ENCODE data around the gene SLC36A3. TPM values are rescaled to one million over a fixed set of nuclear protein-coding genes. Genes with fewer than 3 reads are reported as not detected.
"Not testable (repeated sequence)": the region's sequence is repeated elsewhere in the genome, so short reads cannot be mapped to it uniquely, and the experiment has no call there.

SLC36A3 gene
- total RNA-seq, 1 donor from 2014 or later = not detected

DNA sequence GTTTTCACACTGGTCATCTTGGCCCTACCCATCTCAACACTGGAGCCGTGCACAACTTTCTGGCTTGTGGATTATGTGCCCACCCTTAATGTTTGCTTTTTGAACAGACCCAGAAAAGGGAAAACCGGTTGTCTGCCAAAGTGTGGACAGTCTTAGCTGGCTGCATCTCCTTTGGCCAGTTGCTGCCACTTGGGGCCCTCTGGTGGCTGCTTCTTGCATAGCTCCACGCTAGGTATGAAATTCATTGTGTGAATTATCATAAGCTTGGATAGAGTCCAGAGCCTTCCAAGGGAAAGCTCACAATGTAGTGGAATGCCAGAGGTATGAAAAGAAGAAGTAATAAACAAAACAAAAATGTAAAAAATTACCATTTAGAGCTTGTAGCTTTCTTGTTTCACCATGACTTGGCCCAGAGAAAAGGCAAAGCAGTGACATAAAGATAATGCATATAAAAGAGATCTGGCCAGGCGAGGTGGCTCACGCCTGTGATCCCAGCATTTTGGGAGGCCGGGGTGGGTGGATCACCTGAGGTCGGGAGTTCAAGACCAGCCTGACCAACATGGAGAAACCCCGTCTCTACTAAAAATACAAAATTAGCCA lies 12.5 kb upstream of the SLC36A3 start:
- H3K36me3 ChIP-seq = no peaks in the 10 kb centered on the region
- H3K4me3 ChIP-seq = no peak overlapping the region
- no peak overlapping the region for H3K27ac ChIP-seq
- intact Hi-C loops (cut with DNase I) = no loop called here
- DNase-seq (ENCODE audit: low spot score in 2 of 2) = peak in 1 of 2 donors; percentile 73
- no peaks in the 10 kb centered on the region for H3K27me3 ChIP-seq
- no peaks in the 10 kb centered on the region for H3K9me3 ChIP-seq
- H3K4me1 ChIP-seq = no peaks in the 10 kb centered on the region
- TF ChIP-seq, protein P1, sequence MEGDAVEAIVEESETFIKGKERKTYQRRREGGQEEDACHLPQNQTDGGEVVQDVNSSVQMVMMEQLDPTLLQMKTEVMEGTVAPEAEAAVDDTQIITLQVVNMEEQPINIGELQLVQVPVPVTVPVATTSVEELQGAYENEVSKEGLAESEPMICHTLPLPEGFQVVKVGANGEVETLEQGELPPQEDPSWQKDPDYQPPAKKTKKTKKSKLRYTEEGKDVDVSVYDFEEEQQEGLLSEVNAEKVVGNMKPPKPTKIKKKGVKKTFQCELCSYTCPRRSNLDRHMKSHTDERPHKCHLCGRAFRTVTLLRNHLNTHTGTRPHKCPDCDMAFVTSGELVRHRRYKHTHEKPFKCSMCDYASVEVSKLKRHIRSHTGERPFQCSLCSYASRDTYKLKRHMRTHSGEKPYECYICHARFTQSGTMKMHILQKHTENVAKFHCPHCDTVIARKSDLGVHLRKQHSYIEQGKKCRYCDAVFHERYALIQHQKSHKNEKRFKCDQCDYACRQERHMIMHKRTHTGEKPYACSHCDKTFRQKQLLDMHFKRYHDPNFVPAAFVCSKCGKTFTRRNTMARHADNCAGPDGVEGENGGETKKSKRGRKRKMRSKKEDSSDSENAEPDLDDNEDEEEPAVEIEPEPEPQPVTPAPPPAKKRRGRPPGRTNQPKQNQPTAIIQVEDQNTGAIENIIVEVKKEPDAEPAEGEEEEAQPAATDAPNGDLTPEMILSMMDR (IDR thresholded peaks at IDR 0.05) = peak; percentile 43 to 71 (median 60)

DNA sequence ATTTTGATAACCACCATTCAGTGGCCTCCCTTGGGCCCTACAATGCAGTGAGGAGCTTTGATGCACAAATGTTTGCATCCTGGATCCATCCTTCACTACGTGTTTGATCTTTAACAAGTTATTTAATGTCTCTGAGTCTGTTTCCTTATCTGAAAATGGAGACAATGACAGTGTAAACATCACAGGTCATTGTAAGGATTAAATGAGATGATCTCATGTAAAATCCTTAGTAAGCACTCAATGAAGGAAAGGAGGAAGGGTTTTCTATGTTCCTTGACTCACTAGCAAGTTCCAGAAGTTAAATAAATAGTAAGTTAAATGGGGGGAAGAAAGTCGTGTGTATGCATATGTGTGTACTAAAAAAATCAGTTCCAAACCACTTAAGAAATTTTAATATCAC lies 9.8 kb upstream of the SLC36A3 start:
- TF ChIP-seq, protein P1 (IDR thresholded peaks at IDR 0.05) = no peak
- Histone ChIP-seq H3K9me3 (no peaks in the 10 kb centered on the region), H3K27me3 (no peaks in the 10 kb centered on the region), H3K27ac (no peak overlapping the region), H3K36me3 (no peaks in the 10 kb centered on the region), H3K4me1 (no peaks in the 10 kb centered on the region), H3K4me3 (no peak overlapping the region)
- DNase-seq (ENCODE audit: low spot score in 2 of 2) = no peak
- intact Hi-C loops (cut with DNase I) = no loop called here

DNA sequence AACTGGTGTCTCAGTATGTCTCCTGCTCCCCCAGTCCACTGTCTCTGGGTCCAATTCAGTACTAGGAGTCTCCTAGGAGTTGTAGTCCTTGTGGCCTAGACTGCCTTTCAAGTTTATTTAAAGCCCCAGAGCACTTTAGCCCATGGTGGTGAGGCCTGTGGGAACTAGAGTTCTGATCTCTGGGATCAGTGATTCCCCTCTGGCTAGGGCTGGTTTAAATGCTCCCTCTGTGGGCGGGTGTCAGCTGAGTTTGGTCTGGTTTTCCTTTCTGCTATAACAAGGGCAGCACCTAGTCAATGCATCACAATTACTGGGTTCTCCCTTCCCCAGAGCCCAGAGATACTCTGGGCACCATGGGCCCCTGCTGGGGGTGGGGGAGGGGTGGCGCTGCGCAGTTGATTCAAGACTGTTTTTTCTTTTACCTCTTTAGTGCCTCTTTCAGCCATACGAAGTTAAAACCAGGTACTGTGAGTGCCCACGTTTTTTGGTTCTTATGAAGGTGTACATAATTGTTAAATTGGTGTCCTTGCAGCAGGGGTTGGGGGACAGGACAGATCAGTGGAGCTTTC lies 9.3 kb upstream of the SLC36A3 start:
- no peak for DNase-seq (ENCODE audit: low spot score in 2 of 2)
- Histone ChIP-seq H3K36me3 (no peaks in the 10 kb centered on the region), H3K4me1 (no peaks in the 10 kb centered on the region), H3K9me3 (no peaks in the 10 kb centered on the region), H3K27me3 (no peaks in the 10 kb centered on the region), H3K4me3 (no peak overlapping the region), H3K27ac (no peak overlapping the region)
- TF ChIP-seq, protein P1 (IDR thresholded peaks at IDR 0.05) = no peak
- intact Hi-C loops (cut with DNase I) = no loop called here

DNA sequence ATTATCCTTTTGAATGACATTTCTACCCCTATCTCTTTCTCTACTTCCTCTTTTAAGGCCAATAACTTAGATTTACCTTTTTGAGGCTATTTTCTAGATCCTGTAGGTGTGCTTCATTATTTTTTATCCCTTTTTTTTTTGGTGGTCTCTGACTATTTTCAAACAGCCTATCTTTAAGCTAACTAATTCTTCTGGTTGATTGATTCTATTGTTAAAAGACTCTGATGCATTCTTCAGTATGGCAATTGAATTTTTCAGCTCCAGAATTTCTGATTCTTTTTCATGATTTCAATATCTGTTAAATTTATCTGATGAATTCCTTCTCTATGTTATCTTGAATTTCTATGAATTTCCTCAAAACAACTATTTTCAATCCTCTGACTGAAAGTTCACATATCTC lies 7.4 kb upstream of the SLC36A3 start:
- no peak overlapping the region for H3K27ac ChIP-seq
- TF ChIP-seq, protein P1 (IDR thresholded peaks at IDR 0.05) = no peak
- intact Hi-C loops (cut with DNase I) = no loop called here
- no peak for DNase-seq (ENCODE audit: low spot score in 2 of 2)
- no peaks in the 10 kb centered on the region for H3K27me3 ChIP-seq
- no peaks in the 10 kb centered on the region for H3K36me3 ChIP-seq
- H3K4me1 ChIP-seq = no peaks in the 10 kb centered on the region
- no peaks in the 10 kb centered on the region for H3K9me3 ChIP-seq
- no peak overlapping the region for H3K4me3 ChIP-seq

DNA sequence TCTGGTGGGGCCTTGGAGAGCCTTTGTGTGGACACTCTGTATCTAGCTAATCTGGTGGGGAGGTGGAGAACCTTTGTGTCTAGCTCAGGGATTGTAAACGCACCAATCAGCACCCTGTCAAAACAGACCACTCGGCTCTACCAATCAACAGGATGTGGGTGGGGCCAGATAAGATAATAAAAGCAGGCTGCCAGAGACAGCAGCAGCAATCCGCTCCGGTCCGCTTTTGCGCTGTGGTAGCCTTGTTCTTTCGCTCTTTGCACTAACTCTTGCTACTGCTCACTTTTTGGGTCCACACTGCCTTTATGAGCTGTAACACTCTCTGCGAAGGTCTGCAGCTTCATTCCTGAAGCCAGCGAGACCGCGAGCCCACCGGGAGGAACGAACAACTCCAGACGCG lies 6.3 kb upstream of the SLC36A3 start:
- H3K27ac ChIP-seq; H3K36me3 ChIP-seq; DNase-seq (ENCODE audit: low spot score in 2 of 2); H3K4me3 ChIP-seq; H3K27me3 ChIP-seq; intact Hi-C loops (cut with DNase I); H3K9me3 ChIP-seq; H3K4me1 ChIP-seq: not testable (repeated sequence)

DNA sequence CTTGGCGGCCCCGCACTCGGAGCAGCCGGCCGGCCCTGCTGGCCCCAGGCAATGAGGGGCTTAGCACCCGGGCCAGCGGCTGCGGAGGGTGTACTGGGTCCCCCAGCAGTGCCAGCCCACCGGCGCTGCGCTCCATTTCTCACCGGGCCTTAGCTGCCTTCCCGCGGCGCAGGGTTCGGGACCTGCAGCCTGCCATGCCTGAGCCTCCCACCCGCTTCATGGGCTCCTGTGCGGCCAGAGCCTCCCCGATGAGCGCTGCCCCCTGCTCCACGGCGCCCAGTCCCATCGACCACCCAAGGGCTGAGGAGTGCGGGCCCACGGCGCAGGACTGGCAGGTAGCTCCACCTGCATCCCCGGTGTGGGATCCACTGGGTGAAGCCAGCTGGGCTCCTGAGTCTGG lies 5.7 kb upstream of the SLC36A3 start:
- intact Hi-C loops (cut with DNase I); H3K36me3 ChIP-seq; H3K4me1 ChIP-seq; H3K9me3 ChIP-seq; DNase-seq (ENCODE audit: low spot score in 2 of 2); H3K27ac ChIP-seq; H3K27me3 ChIP-seq; H3K4me3 ChIP-seq: not testable (repeated sequence)

All from ascending aorta (tissue), 2 donors.